Measurements from ENCODE around the gene ADCY10.
"Not testable (repeated sequence)": the region's sequence is repeated elsewhere in the genome, so short reads cannot be mapped to it uniquely, and the experiment has no call there.

The ADCY10 gene

GRCh38 chr1:167913895-167914496, at the start of gene ADCY10:
TSS of gene ADCY10 (minus strand) at chr1:167914134. CDS start at chr1:167905140, 8,994 bp downstream.
- DNase-seq: no peak

GRCh38 chr1:167957710-167958109, 43.8 kb upstream of the ADCY10 start:
- no peak for DNase-seq

GRCh38 chr1:167955915-167956314, 42.0 kb upstream of the ADCY10 start:
- DNase-seq: no peak

- no peak for DNase-seq
Observed at GRCh38 chr1:167950569-167950968, 36.6 kb upstream of the ADCY10 start.

- no peak for DNase-seq
Observed at GRCh38 chr1:167949785-167950184, 35.9 kb upstream of the ADCY10 start.

- no peak for DNase-seq
Observed at GRCh38 chr1:167947733-167948132, 33.8 kb upstream of the ADCY10 start.

GRCh38 chr1:167943541-167943940, 29.6 kb upstream of the ADCY10 start:
- DNase-seq: no peak

GRCh38 chr1:167940264-167940663, 26.3 kb upstream of the ADCY10 start:
- no peak for DNase-seq

GRCh38 chr1:167938080-167938636, 24.2 kb upstream of the ADCY10 start:
- no peak for DNase-seq

GRCh38 chr1:167937709-167938010, 23.7 kb upstream of the ADCY10 start:
- no peak for DNase-seq

GRCh38 chr1:167936930-167937708, 23.2 kb upstream of the ADCY10 start, which contains the start of gene MPC2:
TSS of gene MPC2 (minus strand) at chr1:167937072. CDS start at chr1:167935841, 1,231 bp downstream.
- no peak for DNase-seq

GRCh38 chr1:167936068-167936929, 22.4 kb upstream of the ADCY10 start, which contains the start of gene DCAF6:
TSS of gene DCAF6 (plus strand) at chr1:167936683. CDS start at chr1:167936912, 229 bp downstream.
- peak; percentile 87 to 98 for DNase-seq

GRCh38 chr1:167935216-167936067, 21.5 kb upstream of the ADCY10 start:
- no peak for DNase-seq

- no peak for DNase-seq
Observed at GRCh38 chr1:167934426-167935215, 20.7 kb upstream of the ADCY10 start.

GRCh38 chr1:167933788-167934187, 19.9 kb upstream of the ADCY10 start:
- DNase-seq: no peak

- DNase-seq: no peak
Observed at GRCh38 chr1:167929725-167930124, 15.8 kb upstream of the ADCY10 start.

GRCh38 chr1:167928919-167929318, 15.0 kb upstream of the ADCY10 start:
- not testable (repeated sequence) for DNase-seq

- no peak for DNase-seq
Observed at GRCh38 chr1:167928457-167928852, 14.5 kb upstream of the ADCY10 start.

GRCh38 chr1:167927046-167927754, 13.3 kb upstream of the ADCY10 start:
- no peak for DNase-seq

GRCh38 chr1:167926486-167926997, 12.6 kb upstream of the ADCY10 start:
- DNase-seq: no peak
